ENCODE results near the gene CCSER2. TPM values are rescaled to one million over a fixed set of nuclear protein-coding genes. Genes with fewer than 3 reads are reported as not detected.

Gene CCSER2
- total RNA-seq, 2 donors from 2014 or later: 29.8 to 38.8 TPM

DNA sequence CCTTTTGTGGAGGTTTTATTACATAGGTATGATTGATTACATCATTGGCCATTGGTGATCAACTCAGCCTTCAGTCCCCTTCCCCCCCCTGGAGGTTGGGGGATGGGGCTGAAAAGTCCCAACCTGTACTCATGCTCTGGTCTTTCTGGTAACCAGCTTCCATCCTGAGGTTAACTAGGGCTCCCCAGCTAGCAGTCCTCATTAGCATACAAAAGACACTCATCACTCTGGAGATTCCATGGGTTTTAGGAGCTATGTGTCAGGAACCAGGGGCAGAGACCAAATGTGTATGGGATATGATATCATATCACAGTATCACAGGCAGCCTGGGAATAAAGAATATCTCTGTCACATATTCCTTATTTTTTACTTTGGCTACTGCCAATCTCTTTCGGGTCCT, 13.6 kb downstream of the CCSER2 start:
- Histone ChIP-seq H3K9me3 (ENCODE audit: control insufficient read depth, low read length) (peaks cover 7% of the 10 kb centered on the region), H3K4me3 (ENCODE audit: low read length) (no peak overlapping the region), H3K27me3 (ENCODE audit: control insufficient read depth, insufficient read depth, low read length, poor library complexity, severe bottlenecking) (no peaks in the 10 kb centered on the region), H3K36me3 (ENCODE audit: control insufficient read depth, insufficient read depth, low read length) (no peaks in the 10 kb centered on the region), H3K9ac (ENCODE audit: extremely low read depth, low read length, poor library complexity, severe bottlenecking) (no peak overlapping the region), H3K4me1 (ENCODE audit: control insufficient read depth, insufficient read depth, low read length) (peaks cover 6% of the 10 kb centered on the region), H3K27ac (ENCODE audit: low read depth, low read length) (no peak overlapping the region)
- TF ChIP-seq, protein P1, sequence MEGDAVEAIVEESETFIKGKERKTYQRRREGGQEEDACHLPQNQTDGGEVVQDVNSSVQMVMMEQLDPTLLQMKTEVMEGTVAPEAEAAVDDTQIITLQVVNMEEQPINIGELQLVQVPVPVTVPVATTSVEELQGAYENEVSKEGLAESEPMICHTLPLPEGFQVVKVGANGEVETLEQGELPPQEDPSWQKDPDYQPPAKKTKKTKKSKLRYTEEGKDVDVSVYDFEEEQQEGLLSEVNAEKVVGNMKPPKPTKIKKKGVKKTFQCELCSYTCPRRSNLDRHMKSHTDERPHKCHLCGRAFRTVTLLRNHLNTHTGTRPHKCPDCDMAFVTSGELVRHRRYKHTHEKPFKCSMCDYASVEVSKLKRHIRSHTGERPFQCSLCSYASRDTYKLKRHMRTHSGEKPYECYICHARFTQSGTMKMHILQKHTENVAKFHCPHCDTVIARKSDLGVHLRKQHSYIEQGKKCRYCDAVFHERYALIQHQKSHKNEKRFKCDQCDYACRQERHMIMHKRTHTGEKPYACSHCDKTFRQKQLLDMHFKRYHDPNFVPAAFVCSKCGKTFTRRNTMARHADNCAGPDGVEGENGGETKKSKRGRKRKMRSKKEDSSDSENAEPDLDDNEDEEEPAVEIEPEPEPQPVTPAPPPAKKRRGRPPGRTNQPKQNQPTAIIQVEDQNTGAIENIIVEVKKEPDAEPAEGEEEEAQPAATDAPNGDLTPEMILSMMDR (conservative IDR thresholded peaks at IDR 0.05): no peak
- peaks cover 22% of the 10 kb centered on the region for H3K4me1 Mint-ChIP-seq
- no peak for DNase-seq
- H3K36me3 Mint-ChIP-seq (ENCODE audit: low read depth): peaks cover 6% of the 10 kb centered on the region
- peak overlapping the region; percentile 80 for H3K27ac Mint-ChIP-seq
- no peaks in the 10 kb centered on the region for H3K27me3 Mint-ChIP-seq (ENCODE audit: insufficient read depth)
- peaks cover 6% of the 10 kb centered on the region for H3K9me3 Mint-ChIP-seq
- WGBS, 2 experiments (ENCODE audit: insufficient coverage in 1 of 2, insufficient read length in 1 of 2): 80 to 100% methylated on average over 1 of the region's 1 CpG
- H3K4me3 Mint-ChIP-seq: no peak overlapping the region

DNA sequence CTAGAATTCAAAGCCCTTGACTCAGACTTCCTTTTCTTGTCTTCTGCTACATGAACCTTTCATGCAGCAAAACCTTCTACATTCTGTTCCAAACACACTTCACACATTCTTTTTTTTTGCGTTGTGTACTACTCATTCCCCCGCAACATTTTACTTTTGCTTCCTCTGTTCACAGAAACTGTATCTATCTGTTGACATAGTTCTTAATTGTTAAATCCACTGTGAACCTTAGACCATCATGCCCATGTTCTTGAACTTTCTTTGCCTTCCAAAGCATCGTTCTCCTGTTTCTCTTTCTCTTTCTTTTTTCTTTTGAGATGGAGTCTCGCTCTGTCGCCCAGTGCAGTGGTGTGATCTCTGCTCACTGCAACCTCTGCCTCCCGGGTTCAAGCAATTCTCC, 14.2 kb downstream of the CCSER2 start:
- no peak overlapping the region for H3K9ac ChIP-seq (ENCODE audit: extremely low read depth, low read length, poor library complexity, severe bottlenecking)
- H3K9me3 ChIP-seq (ENCODE audit: control insufficient read depth, low read length): peaks cover 8% of the 10 kb centered on the region
- H3K4me3 ChIP-seq (ENCODE audit: low read length): no peak overlapping the region
- peaks cover 8% of the 10 kb centered on the region for H3K9me3 Mint-ChIP-seq
- TF ChIP-seq, protein P1 (conservative IDR thresholded peaks at IDR 0.05): no peak
- H3K27ac ChIP-seq (ENCODE audit: low read depth, low read length): no peak overlapping the region
- 90 to 97% methylated on average over 6 of the region's 6 CpGs for WGBS, 2 experiments (ENCODE audit: insufficient coverage in 1 of 2, insufficient read length in 1 of 2)
- no peak for DNase-seq
- H3K4me1 Mint-ChIP-seq: peaks cover 22% of the 10 kb centered on the region
- no peak overlapping the region for H3K4me3 Mint-ChIP-seq
- H3K4me1 ChIP-seq (ENCODE audit: control insufficient read depth, insufficient read depth, low read length): peaks cover 6% of the 10 kb centered on the region
- H3K36me3 ChIP-seq (ENCODE audit: control insufficient read depth, insufficient read depth, low read length): no peaks in the 10 kb centered on the region
- H3K36me3 Mint-ChIP-seq (ENCODE audit: low read depth): peaks cover 7% of the 10 kb centered on the region
- no peaks in the 10 kb centered on the region for H3K27me3 Mint-ChIP-seq (ENCODE audit: insufficient read depth)
- H3K27me3 ChIP-seq (ENCODE audit: control insufficient read depth, insufficient read depth, low read length, poor library complexity, severe bottlenecking): no peaks in the 10 kb centered on the region
- no peak overlapping the region for H3K27ac Mint-ChIP-seq

DNA sequence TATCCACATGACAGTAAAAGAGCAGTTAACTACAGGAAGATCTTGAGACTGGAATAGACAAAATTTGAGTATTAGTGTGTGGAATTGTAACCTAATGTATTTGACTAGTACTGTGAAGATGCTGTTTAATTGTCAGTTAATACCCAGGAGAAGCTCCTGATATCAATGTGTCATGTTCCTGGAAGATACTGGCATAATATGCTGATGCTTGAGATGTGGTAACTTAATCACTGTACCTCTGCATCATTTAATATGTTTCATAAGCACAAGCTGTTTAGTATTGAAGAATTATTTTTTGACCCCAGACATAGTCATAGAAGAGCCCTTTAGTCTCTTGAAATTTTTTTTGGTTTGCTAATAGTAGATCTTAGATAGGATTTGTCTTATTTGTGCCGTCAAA, 15.4 kb downstream of the CCSER2 start:
- no peak for DNase-seq
- TF ChIP-seq, protein P1 (conservative IDR thresholded peaks at IDR 0.05): no peak
- Histone ChIP-seq H3K27me3 (ENCODE audit: control insufficient read depth, insufficient read depth, low read length, poor library complexity, severe bottlenecking) (no peaks in the 10 kb centered on the region), H3K36me3 (ENCODE audit: control insufficient read depth, insufficient read depth, low read length) (no peaks in the 10 kb centered on the region), H3K4me3 (ENCODE audit: low read length) (no peak overlapping the region), H3K9ac (ENCODE audit: extremely low read depth, low read length, poor library complexity, severe bottlenecking) (no peak overlapping the region), H3K27ac (ENCODE audit: low read depth, low read length) (no peak overlapping the region), H3K9me3 (ENCODE audit: control insufficient read depth, low read length) (peaks cover 8% of the 10 kb centered on the region), H3K4me1 (ENCODE audit: control insufficient read depth, insufficient read depth, low read length) (peaks cover 6% of the 10 kb centered on the region)
- peaks cover 18% of the 10 kb centered on the region for H3K36me3 Mint-ChIP-seq (ENCODE audit: low read depth)
- H3K27me3 Mint-ChIP-seq (ENCODE audit: insufficient read depth): no peaks in the 10 kb centered on the region
- 86% methylated on average over 1 of the region's 1 CpG; no CpG with 5 or more reads in 1 of the 2 experiments for WGBS, 2 experiments (ENCODE audit: insufficient coverage in 1 of 2, insufficient read length in 1 of 2)
- H3K9me3 Mint-ChIP-seq: peaks cover 19% of the 10 kb centered on the region
- H3K4me1 Mint-ChIP-seq: peaks cover 22% of the 10 kb centered on the region
- H3K27ac Mint-ChIP-seq: no peak overlapping the region
- no peak overlapping the region for H3K4me3 Mint-ChIP-seq
